Measurements from ENCODE around the gene GATA2. TPM values are rescaled to one million over a fixed set of nuclear protein-coding genes. Genes with fewer than 3 reads are reported as not detected.

Gene GATA2
- total RNA-seq, 1 donor from 2014 or later = 56.0 TPM

DNA sequence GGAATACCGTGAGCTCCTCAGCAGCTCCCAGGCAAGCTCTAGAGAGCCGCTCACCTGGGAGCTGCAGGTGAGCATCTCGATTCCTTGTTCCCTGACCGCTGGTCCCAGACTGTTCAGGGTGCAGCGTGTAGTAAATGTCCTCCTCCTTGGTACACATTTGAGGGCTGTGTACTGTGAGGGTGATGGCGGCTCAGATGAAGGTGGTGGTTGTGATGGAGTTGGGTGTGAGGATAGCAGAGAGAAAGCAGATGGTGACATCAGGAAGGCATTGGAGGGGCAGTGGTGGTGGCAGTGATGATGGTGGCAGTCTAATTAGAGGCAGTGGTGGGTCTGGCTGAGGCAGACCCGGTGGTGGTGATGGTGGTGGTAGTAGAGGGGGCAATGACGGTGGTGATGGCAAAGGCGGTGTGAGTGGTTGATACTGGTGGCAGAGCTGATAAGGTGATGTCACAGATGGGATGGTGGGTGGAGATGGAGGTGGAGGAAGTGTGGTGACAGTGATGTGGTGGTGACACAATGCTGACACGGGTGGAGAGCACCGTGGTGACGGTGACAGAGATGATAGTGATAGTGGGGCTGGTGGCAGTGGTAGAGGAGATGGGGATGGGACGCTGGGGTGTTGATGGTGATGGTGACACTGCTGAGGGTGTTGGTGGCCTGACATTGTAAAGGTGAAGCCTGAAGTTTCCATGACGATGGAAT, 26.0 kb downstream of the GATA2 start, which contains the start of gene DNAJB8:
DNAJB8 (minus strand) TSS at position 51 of the 702 bp plus-strand sequence. CDS start 3,645 bp downstream, outside the sequence.
- no peak within 1 kb of the TSS for H3K27ac ChIP-seq
- TF ChIP-seq CTCF (IDR thresholded peaks at IDR 0.05) = no peak
- H3K36me3 ChIP-seq = no peaks in the 10 kb centered on the region
- no peaks in the 10 kb centered on the region for H3K4me1 ChIP-seq
- DNase-seq (ENCODE audit: low spot score in 2 of 2) = no peak
- H3K9me3 ChIP-seq = no peaks in the 10 kb centered on the region
- no peaks in the 10 kb centered on the region for H3K27me3 ChIP-seq
- no peak within 1 kb of the TSS for H3K4me3 ChIP-seq
- intact Hi-C loops (cut with DNase I) = no loop called here

GRCh38 chr3:128464702-128465101, 28.3 kb downstream of the GATA2 start:
- H3K27ac ChIP-seq = no peak overlapping the region
- no peak for TF ChIP-seq CTCF (IDR thresholded peaks at IDR 0.05)
- no peak overlapping the region for H3K4me3 ChIP-seq
- no peaks in the 10 kb centered on the region for H3K27me3 ChIP-seq
- no peaks in the 10 kb centered on the region for H3K9me3 ChIP-seq
- intact Hi-C loops (cut with DNase I) = no loop called here
- H3K36me3 ChIP-seq = no peaks in the 10 kb centered on the region
- DNase-seq (ENCODE audit: low spot score in 2 of 2) = no peak
- H3K4me1 ChIP-seq = no peaks in the 10 kb centered on the region

GRCh38 chr3:128464188-128464587, 28.8 kb downstream of the GATA2 start:
- DNase-seq (ENCODE audit: low spot score in 2 of 2) = no peak
- Histone ChIP-seq H3K4me3 (no peak overlapping the region), H3K36me3 (no peaks in the 10 kb centered on the region), H3K27ac (no peak overlapping the region), H3K9me3 (no peaks in the 10 kb centered on the region), H3K27me3 (no peaks in the 10 kb centered on the region), H3K4me1 (no peaks in the 10 kb centered on the region)
- TF ChIP-seq CTCF (IDR thresholded peaks at IDR 0.05) = no peak
- intact Hi-C loops (cut with DNase I) = no loop called here

DNA sequence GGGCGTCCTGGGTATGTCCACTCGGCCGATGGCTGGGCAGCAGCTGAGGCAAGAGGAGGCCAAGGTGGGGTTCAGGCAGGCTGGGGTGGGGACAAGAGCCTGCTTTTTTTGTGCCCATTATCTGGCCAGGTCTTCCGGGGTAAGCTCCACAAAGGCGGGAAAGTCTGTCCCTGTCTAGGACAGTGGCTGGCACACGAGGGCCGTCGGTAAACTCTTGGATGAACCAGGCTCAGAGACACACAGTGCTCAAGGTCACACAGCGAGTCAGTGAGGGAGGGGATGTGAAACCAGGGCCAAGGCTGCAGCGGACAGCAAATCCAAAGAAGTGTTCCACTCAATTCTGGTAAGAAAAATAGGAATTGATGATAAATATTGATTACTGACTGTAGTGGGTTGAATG, 29.2 kb downstream of the GATA2 start:
- no peak for TF ChIP-seq CTCF (IDR thresholded peaks at IDR 0.05)
- no peaks in the 10 kb centered on the region for H3K27me3 ChIP-seq
- intact Hi-C loops (cut with DNase I) = no loop called here
- no peaks in the 10 kb centered on the region for H3K9me3 ChIP-seq
- H3K27ac ChIP-seq = no peak overlapping the region
- no peaks in the 10 kb centered on the region for H3K36me3 ChIP-seq
- no peak for DNase-seq (ENCODE audit: low spot score in 2 of 2)
- H3K4me3 ChIP-seq = no peak overlapping the region
- no peaks in the 10 kb centered on the region for H3K4me1 ChIP-seq

GRCh38 chr3:128463354-128463753, 29.6 kb downstream of the GATA2 start:
- DNase-seq (ENCODE audit: low spot score in 2 of 2) = no peak
- Histone ChIP-seq H3K4me1 (no peaks in the 10 kb centered on the region), H3K27me3 (no peaks in the 10 kb centered on the region), H3K36me3 (no peaks in the 10 kb centered on the region), H3K27ac (no peak overlapping the region), H3K9me3 (no peaks in the 10 kb centered on the region), H3K4me3 (no peak overlapping the region)
- no peak for TF ChIP-seq CTCF (IDR thresholded peaks at IDR 0.05)
- intact Hi-C loops (cut with DNase I) = no loop called here
